ENCODE results near the gene KLHL40. TPM values are rescaled to one million over a fixed set of nuclear protein-coding genes. Genes with fewer than 3 reads are reported as not detected.

The KLHL40 gene
- total RNA-seq, 4 donors from 2014 or later: not detected

- H3K9me3 ChIP-seq: no peaks in the 10 kb centered on the region
- no peak overlapping the region for H3K4me3 ChIP-seq (replicated peaks in 1 of 3)
- no peak for DNase-seq
- peaks cover 0 to 5% of the 10 kb centered on the region in 2 donors for H3K4me1 ChIP-seq
- no peaks in the 10 kb centered on the region for H3K36me3 ChIP-seq
- intact Hi-C loops (cut with DNase I): no loop called here
- WGBS, 2 donors: 81 to 87% methylated on average over 11 to 12 of the region's 15 CpGs
- TF ChIP-seq POLR2A (IDR thresholded peaks at IDR 0.05) (no peak), CTCF (IDR thresholded peaks at IDR 0.05) (no peak)
- H3K27ac ChIP-seq: no peak overlapping the region
- H3K27me3 ChIP-seq: no peaks in the 10 kb centered on the region
These were observed 2.7 kb downstream of the KLHL40 start for GRCh38 chr3:42688016-42688415.

- intact Hi-C loops (cut with DNase I): no loop called here
- 90 to 91% methylated on average over 19 to 21 of the region's 22 CpGs for WGBS, 2 donors
- H3K9me3 ChIP-seq: no peaks in the 10 kb centered on the region
These were observed 3.4 kb downstream of the KLHL40 start for GRCh38 chr3:42688487-42689420.

GRCh38 chr3:42689421-42690014 is 4.2 kb downstream of the KLHL40 start:
- Histone ChIP-seq H3K36me3 (no peaks in the 10 kb centered on the region), H3K9me3 (no peaks in the 10 kb centered on the region), H3K27me3 (no peaks in the 10 kb centered on the region), H3K27ac (no peak overlapping the region), H3K4me3 (replicated peaks in 1 of 3) (no peak overlapping the region), H3K4me1 (peaks cover 0 to 5% of the 10 kb centered on the region in 2 donors)
- intact Hi-C loops (cut with DNase I): no loop called here
- WGBS, 2 donors: 75 to 81% methylated on average over 9 of the region's 9 CpGs
- no peak for DNase-seq
- TF ChIP-seq CTCF (IDR thresholded peaks at IDR 0.05) (no peak), POLR2A (IDR thresholded peaks at IDR 0.05) (no peak)

More at GRCh38 chr3:42688487-42689420, 3.4 kb downstream of the KLHL40 start:
- Histone ChIP-seq H3K27me3 (no peaks in the 10 kb centered on the region), H3K36me3 (no peaks in the 10 kb centered on the region), H3K27ac (no peak overlapping the region), H3K4me1 (peaks cover 0 to 5% of the 10 kb centered on the region in 2 donors), H3K4me3 (replicated peaks in 1 of 3) (no peak overlapping the region)
- TF ChIP-seq POLR2A (IDR thresholded peaks at IDR 0.05): no peak
- TF ChIP-seq CTCF (IDR thresholded peaks at IDR 0.05): no peak
- DNase-seq: no peak

- intact Hi-C loops (cut with DNase I): no loop called here
- Histone ChIP-seq H3K4me1 (peaks cover 0 to 5% of the 10 kb centered on the region in 2 donors), H3K9me3 (no peaks in the 10 kb centered on the region), H3K27ac (no peak overlapping the region), H3K36me3 (no peaks in the 10 kb centered on the region), H3K4me3 (replicated peaks in 1 of 3) (no peak overlapping the region), H3K27me3 (no peaks in the 10 kb centered on the region)
- TF ChIP-seq CTCF (IDR thresholded peaks at IDR 0.05) (no peak), POLR2A (IDR thresholded peaks at IDR 0.05) (no peak)
- WGBS, 2 donors: 79 to 80% methylated on average over 7 of the region's 7 CpGs
- DNase-seq: no peak
These were observed 4.9 kb downstream of the KLHL40 start for GRCh38 chr3:42690191-42690590.

Measured in thyroid gland (tissue), 4 donors.